Measurements from ENCODE around the gene RPS6KB2.

GRCh38 chr11:67396259-67396581 lies 32.1 kb upstream of the RPS6KB2 start:
- TF ChIP-seq CTCF (IDR thresholded peaks at IDR 0.05) (no peak), POLR2A (IDR thresholded peaks at IDR 0.05) (no peak)
